H1 (cell line): ENCODE measurements around the gene DHRS9.

Experiments
- CTCF ChIP-seq, 3 experiments: IDR thresholded peaks; 1 replicate in 2 of 3; 2 replicates in 1 of 3; pipeline versions ENCODE4 v1.5.1 to v1.6.1; 2011; ENCODE audit warnings: low read length in 3 of 3, mild to moderate bottlenecking in 3 of 3, inconsistent platforms in 2 of 3, low read depth in 1 of 3, moderate library complexity in 1 of 3; ENCODE audit not compliant: insufficient read depth in 1 of 3; ENCODE audit errors: control extremely low read depth in 1 of 3
- GTF2F1 ChIP-seq: IDR thresholded peaks from 2 replicates; pipeline ENCODE4 v1.6.1; 2012; ENCODE audit warnings: low read depth, low read length, improper control_type of control experiment, borderline replicate concordance
- NRF1 ChIP-seq: IDR thresholded peaks from 2 replicates; pipeline ENCODE4 v1.6.1; 2011; ENCODE audit warnings: mild to moderate bottlenecking, low read depth, low read length, improper control_type of control experiment
- PHF8 ChIP-seq: fragments of 200-600 bp; sonication (generic); conservative IDR thresholded peaks from 2 replicates; pipeline ENCODE4 v1.7.1; 2012; ENCODE audit warnings: low read depth, mild to moderate bottlenecking, inconsistent platforms, low read length, moderate library complexity
- SIN3A ChIP-seq, 2 experiments: IDR thresholded peaks in 1 of 2; conservative IDR thresholded peaks in 1 of 2; 2 replicates each; pipeline ENCODE4 v1.6.1; 2011 to 2012; ENCODE audit warnings: low read length in 2 of 2, improper control_type of control experiment in 1 of 2, low read depth in 1 of 2, mild to moderate bottlenecking in 1 of 2

- TF ChIP-seq NRF1, result no peak
- no peak for TF ChIP-seq SIN3A (conservative IDR thresholded peaks at IDR 0.05 in 1 of 2, IDR thresholded peaks at IDR 0.05 in 1 of 2; ENCODE audit: low read depth in 1 of 2, low read length in 2 of 2)
- no peak for TF ChIP-seq CTCF (IDR thresholded peaks at IDR 0.05; ENCODE audit: control extremely low read depth in 1 of 3, insufficient read depth in 1 of 3, low read depth in 1 of 3, low read length in 3 of 3)
- no peak for TF ChIP-seq GTF2F1
- no peak for TF ChIP-seq PHF8
These were observed 46.2 kb upstream of the DHRS9 start for GRCh38 chr2:169023161-169023560.
